ENCODE data around the gene MTIF3. TPM values are rescaled to one million over a fixed set of nuclear protein-coding genes. Genes with fewer than 3 reads are reported as not detected.

MTIF3 gene
- total RNA-seq, 4 donors from 2014 or later, result 45.4 to 94.2 (median 65.9) TPM

GRCh38 chr13:27495551-27495950, 45.2 kb upstream of the MTIF3 start:
- no peak overlapping the region for H3K4me3 ChIP-seq
- H3K4me1 ChIP-seq, result no peaks in the 10 kb centered on the region
- no peak for DNase-seq (ENCODE audit: low spot score in 2 of 2)
- no peaks in the 10 kb centered on the region for H3K9me3 ChIP-seq
- no peak for TF ChIP-seq EP300 (IDR thresholded peaks at IDR 0.05)
- no peak for TF ChIP-seq POLR2A (IDR thresholded peaks at IDR 0.05)
- no peak for TF ChIP-seq CTCF (IDR thresholded peaks at IDR 0.05)
- WGBS, 2 donors, result 57 to 62% methylated on average over 3 of the region's 3 CpGs
- H3K27ac ChIP-seq, result no peak overlapping the region
- H3K36me3 ChIP-seq, result no peaks in the 10 kb centered on the region
- no peaks in the 10 kb centered on the region for H3K27me3 ChIP-seq

- WGBS, 2 donors, result 45 to 58% methylated on average over 2 of the region's 2 CpGs
- H3K27ac ChIP-seq, result no peak overlapping the region
- no peaks in the 10 kb centered on the region for H3K9me3 ChIP-seq
- no peaks in the 10 kb centered on the region for H3K36me3 ChIP-seq
- H3K4me1 ChIP-seq, result no peaks in the 10 kb centered on the region
- no peak overlapping the region for H3K4me3 ChIP-seq
- H3K27me3 ChIP-seq, result no peaks in the 10 kb centered on the region
- TF ChIP-seq CTCF (IDR thresholded peaks at IDR 0.05) (no peak), EP300 (IDR thresholded peaks at IDR 0.05) (no peak)
- no peak for DNase-seq (ENCODE audit: low spot score in 2 of 2)
Measured at GRCh38 chr13:27493981-27494380, 43.6 kb upstream of the MTIF3 start.

GRCh38 chr13:27489456-27489855, 39.1 kb upstream of the MTIF3 start:
- 36 to 39% methylated on average over 1 of the region's 1 CpG for WGBS, 2 donors
- Histone ChIP-seq H3K36me3 (no peaks in the 10 kb centered on the region), H3K9me3 (no peaks in the 10 kb centered on the region), H3K4me3 (no peak overlapping the region), H3K27me3 (no peaks in the 10 kb centered on the region), H3K4me1 (no peaks in the 10 kb centered on the region), H3K27ac (no peak overlapping the region)
- no peak for DNase-seq (ENCODE audit: low spot score in 2 of 2)
- TF ChIP-seq EP300 (IDR thresholded peaks at IDR 0.05) (no peak), CTCF (IDR thresholded peaks at IDR 0.05) (no peak), POLR2A (IDR thresholded peaks at IDR 0.05) (no peak)

- no peak overlapping the region for H3K27ac ChIP-seq
- H3K4me1 ChIP-seq, result no peaks in the 10 kb centered on the region
- DNase-seq (ENCODE audit: low spot score in 2 of 2), result no peak
- H3K36me3 ChIP-seq, result no peaks in the 10 kb centered on the region
- H3K27me3 ChIP-seq, result no peaks in the 10 kb centered on the region
- H3K9me3 ChIP-seq, result no peaks in the 10 kb centered on the region
- TF ChIP-seq EP300 (IDR thresholded peaks at IDR 0.05) (no peak), POLR2A (IDR thresholded peaks at IDR 0.05) (no peak), CTCF (IDR thresholded peaks at IDR 0.05) (no peak)
- WGBS, 2 donors, result 48 to 50% methylated on average over 5 of the region's 5 CpGs
- H3K4me3 ChIP-seq, result no peak overlapping the region
Measured at GRCh38 chr13:27487776-27488175, 37.4 kb upstream of the MTIF3 start.

- Histone ChIP-seq H3K27ac (no peak overlapping the region), H3K27me3 (no peaks in the 10 kb centered on the region), H3K4me1 (no peaks in the 10 kb centered on the region), H3K4me3 (no peak overlapping the region), H3K9me3 (peaks cover 0 to 6% (median 0%) of the 10 kb centered on the region in 4 donors), H3K36me3 (no peaks in the 10 kb centered on the region)
- WGBS, 2 donors, result 86 to 87% methylated on average over 11 of the region's 11 CpGs
- TF ChIP-seq CTCF (IDR thresholded peaks at IDR 0.05), result no peak
- no peak for DNase-seq (ENCODE audit: low spot score in 2 of 2)
Measured at GRCh38 chr13:27483421-27483820, 33.1 kb upstream of the MTIF3 start.

Measured in tibial nerve (tissue), 4 donors.